ENCODE data around the gene DDX56. TPM values are rescaled to one million over a fixed set of nuclear protein-coding genes. Genes with fewer than 3 reads are reported as not detected.

Gene DDX56
- total and polyA plus RNA-seq, 2 of the 13 experiments (the other 11 are each of a cell fraction or from before 2014, with no cell fraction given), result 82.6 to 120 TPM

GRCh38 chr7:44587843-44588711 lies 14.4 kb upstream of the DDX56 start (continued):
- TF ChIP-seq PLSCR1 (CRISPR knock-in tag; IDR thresholded peaks at IDR 0.05; ENCODE audit: borderline replicate concordance) (no peak), ZNF720 (CRISPR knock-in tag; IDR thresholded peaks at IDR 0.05) (no peak), GLI4 (CRISPR knock-in tag; IDR thresholded peaks at IDR 0.05; ENCODE audit: borderline replicate concordance) (no peak), ZNF598 (CRISPR knock-in tag; IDR thresholded peaks at IDR 0.05; ENCODE audit: borderline replicate concordance) (no peak), ZNF30 (CRISPR knock-in tag; IDR thresholded peaks at IDR 0.05) (no peak), ZBTB44 (CRISPR knock-in tag; IDR thresholded peaks at IDR 0.05) (no peak), SOX13 (IDR thresholded peaks at IDR 0.05) (no peak), SOX13 (CRISPR knock-in tag; conservative IDR thresholded peaks at IDR 0.05 in 1 of 2, IDR thresholded peaks at IDR 0.05 in 1 of 2) (no peak), PHF21A (CRISPR knock-in tag; IDR thresholded peaks at IDR 0.05) (no peak), ZNF816 (CRISPR knock-in tag; IDR thresholded peaks at IDR 0.05; ENCODE audit: borderline replicate concordance) (no peak), MXD1 (CRISPR knock-in tag; IDR thresholded peaks at IDR 0.05) (no peak), JUNB (CRISPR knock-in tag; IDR thresholded peaks at IDR 0.05; ENCODE audit: borderline replicate concordance) (no peak), GLMP (CRISPR knock-in tag; IDR thresholded peaks at IDR 0.05; ENCODE audit: borderline replicate concordance) (no peak)
- TF ChIP-seq, protein P1, sequence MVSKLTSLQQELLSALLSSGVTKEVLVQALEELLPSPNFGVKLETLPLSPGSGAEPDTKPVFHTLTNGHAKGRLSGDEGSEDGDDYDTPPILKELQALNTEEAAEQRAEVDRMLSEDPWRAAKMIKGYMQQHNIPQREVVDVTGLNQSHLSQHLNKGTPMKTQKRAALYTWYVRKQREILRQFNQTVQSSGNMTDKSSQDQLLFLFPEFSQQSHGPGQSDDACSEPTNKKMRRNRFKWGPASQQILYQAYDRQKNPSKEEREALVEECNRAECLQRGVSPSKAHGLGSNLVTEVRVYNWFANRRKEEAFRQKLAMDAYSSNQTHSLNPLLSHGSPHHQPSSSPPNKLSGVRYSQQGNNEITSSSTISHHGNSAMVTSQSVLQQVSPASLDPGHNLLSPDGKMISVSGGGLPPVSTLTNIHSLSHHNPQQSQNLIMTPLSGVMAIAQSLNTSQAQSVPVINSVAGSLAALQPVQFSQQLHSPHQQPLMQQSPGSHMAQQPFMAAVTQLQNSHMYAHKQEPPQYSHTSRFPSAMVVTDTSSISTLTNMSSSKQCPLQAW (CRISPR knock-in tag; IDR thresholded peaks at IDR 0.05), result no peak
- TF ChIP-seq, protein P2, sequence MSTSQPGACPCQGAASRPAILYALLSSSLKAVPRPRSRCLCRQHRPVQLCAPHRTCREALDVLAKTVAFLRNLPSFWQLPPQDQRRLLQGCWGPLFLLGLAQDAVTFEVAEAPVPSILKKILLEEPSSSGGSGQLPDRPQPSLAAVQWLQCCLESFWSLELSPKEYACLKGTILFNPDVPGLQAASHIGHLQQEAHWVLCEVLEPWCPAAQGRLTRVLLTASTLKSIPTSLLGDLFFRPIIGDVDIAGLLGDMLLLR (CRISPR knock-in tag; IDR thresholded peaks at IDR 0.05), result no peak

Measured in HepG2 (cell line).